8988T (cell line): ENCODE results near the gene FAM174A.

Experiments used
- DNase-seq: peaks from one replicate; pipeline ENCODE4 v3.0.0; 2011

FAM174A gene

GRCh38 chr5:100535060-100536005 lies at the start of gene FAM174A:
TSS of gene FAM174A (plus strand) at chr5:100535374. CDS start at chr5:100535531, 157 bp downstream.
- peak; percentile 17 for DNase-seq

- no peak for DNase-seq
Measured at GRCh38 chr5:100493996-100494395, 41.2 kb upstream of the FAM174A start.

GRCh38 chr5:100496296-100496695 lies 38.9 kb upstream of the FAM174A start:
- no peak for DNase-seq

- DNase-seq: no peak
Measured at GRCh38 chr5:100502684-100503083, 32.5 kb upstream of the FAM174A start.

- no peak for DNase-seq
Measured at GRCh38 chr5:100505984-100506670, 29.0 kb upstream of the FAM174A start.

GRCh38 chr5:100516285-100516684 lies 18.9 kb upstream of the FAM174A start:
- DNase-seq: no peak

GRCh38 chr5:100517301-100517974 lies 17.7 kb upstream of the FAM174A start:
- no peak for DNase-seq

- no peak for DNase-seq
Measured at GRCh38 chr5:100518377-100518776, 16.8 kb upstream of the FAM174A start.

GRCh38 chr5:100519075-100519474 lies 16.1 kb upstream of the FAM174A start:
- no peak for DNase-seq

- no peak for DNase-seq
Measured at GRCh38 chr5:100520348-100520747, 14.8 kb upstream of the FAM174A start.

GRCh38 chr5:100537946-100538345 lies 2.8 kb downstream of the FAM174A start:
- no peak for DNase-seq

- no peak for DNase-seq
Measured at GRCh38 chr5:100539519-100539918, 4.3 kb downstream of the FAM174A start.

- no peak for DNase-seq
Measured at GRCh38 chr5:100542086-100542485, 6.9 kb downstream of the FAM174A start.

GRCh38 chr5:100546001-100546400 lies 10.8 kb downstream of the FAM174A start:
- DNase-seq: no peak

GRCh38 chr5:100550531-100551051 lies 15.4 kb downstream of the FAM174A start:
- DNase-seq: no peak

GRCh38 chr5:100551183-100551582 lies 16.0 kb downstream of the FAM174A start:
- no peak for DNase-seq

- no peak for DNase-seq
Measured at GRCh38 chr5:100553209-100553608, 18.0 kb downstream of the FAM174A start.

GRCh38 chr5:100560860-100561259 lies 25.7 kb downstream of the FAM174A start:
- DNase-seq: no peak

- DNase-seq: no peak
Measured at GRCh38 chr5:100562821-100563220, 27.6 kb downstream of the FAM174A start.

- DNase-seq: no peak
Measured at GRCh38 chr5:100566382-100567141, 31.4 kb downstream of the FAM174A start.

GRCh38 chr5:100574716-100575115 lies 39.5 kb downstream of the FAM174A start:
- DNase-seq: no peak

GRCh38 chr5:100575815-100576214 lies 40.6 kb downstream of the FAM174A start:
- no peak for DNase-seq
